ENCODE results near the gene OTOG.

GRCh38 chr11:17504330-17505107 lies 42.5 kb upstream of the OTOG start:
- TF ChIP-seq EGR1 (IDR thresholded peaks at IDR 0.05; ENCODE audit: borderline replicate concordance, low read depth, low read length), result no peak
- no peak for TF ChIP-seq E2F6 (IDR thresholded peaks at IDR 0.05)
- TF ChIP-seq CBX8 (IDR thresholded peaks at IDR 0.05; ENCODE audit: borderline replicate concordance, low read depth, low read length), result no peak
